Stomach (tissue), 9 donors: ENCODE measurements around the gene MOK. TPM values are rescaled to one million over a fixed set of nuclear protein-coding genes. Genes with fewer than 3 reads are reported as not detected.

Experiments used
- DNase-seq, 2 donors: peaks; one replicate each; pipeline versions ENCODE4 v3.0.0 to v3.0.0-alpha.2; 2013 to 2019
- H3K27ac ChIP-seq, 5 donors: fragments of 200-600 bp in 4 of 5; sonication (generic) in 4 of 5; one replicate each; pipeline ENCODE4 v1.5.1; 2013 to 2019; ENCODE audit warnings: mild to moderate bottlenecking in 1 of 5, moderate library complexity in 1 of 5
- H3K27me3 ChIP-seq, 3 donors: fragments of 200-600 bp; sonication (generic); one replicate each; pipeline ENCODE4 v1.5.1; 2017 to 2019; ENCODE audit warnings: mixed run types in 1 of 3
- H3K36me3 ChIP-seq, 4 donors: fragments of 200-600 bp; sonication (generic); 1 replicate in 3 of 4; 2 replicates in 1 of 4; pipeline ENCODE4 v1.5.1; 2016 to 2019
- H3K4me1 ChIP-seq, 4 donors: fragments of 200-600 bp; sonication (generic); one replicate each; pipeline ENCODE4 v1.5.1; 2016 to 2019
- H3K4me3 ChIP-seq, 4 donors: fragments of 200-600 bp; sonication (generic) in 3 of 4; one replicate each; pipeline ENCODE4 v1.5.1; 2016 to 2019; ENCODE audit warnings: mild to moderate bottlenecking in 1 of 4
- H3K9me3 ChIP-seq, 4 donors: fragments of 200-600 bp; sonication (generic); one replicate each; pipeline ENCODE4 v1.5.1; 2016 to 2019
- EP300 ChIP-seq: sonication (generic); formaldehyde crosslinking; IDR thresholded peaks from one replicate; pipeline ENCODE4 v1.6.1; 2017; ENCODE audit warnings: antibody characterized with exemption
- POLR2A ChIP-seq, 4 donors: fragments of 450-650 bp; IDR thresholded peaks; one replicate each; pipeline ENCODE4 v1.6.1; 2016; ENCODE audit warnings: antibody characterized with exemption in 4 of 4, control low read depth in 2 of 4, mild to moderate bottlenecking in 1 of 4, moderate library complexity in 1 of 4
- POLR2AphosphoS5 ChIP-seq, 3 donors: sonication (generic); formaldehyde crosslinking; IDR thresholded peaks; one replicate each; pipeline ENCODE4 v1.6.1; 2016; ENCODE audit warnings: antibody characterized with exemption in 3 of 3
- WGBS, 5 donors: extraction: QIAGEN DNeasy Blood & Tissue Kit in 3 of 5; methylation state at CpG; one replicate each; pipeline versions ENCODE4 v1.1.5 to v1.1.7; 2013 to 2018; 5-methylcytosine and 5-hydroxymethylcytosine counted together
- intact Hi-C: fragments of 100-400 bp; cut with DNase I; formaldehyde crosslinking; loops from one replicate; pipeline ENCODE4 v1.15.1; 2023; ENCODE audit warnings: low total_unique reads
- polyA plus RNA-seq, 3 donors: library from polyadenylated mRNA; stranded (reverse); fragments of 200-250 nt; gene quantifications; one replicate each; pipeline ENCODE4 v1.2.3, GENCODE V29; 2013
- total RNA-seq, 5 donors: library from RNA; depleted of rRNA; stranded (reverse); fragments of >200 nt; gene quantifications; one replicate each; pipeline versions ENCODE4 v1.1.0 to v1.2.3, GENCODE V29; 2014 to 2016
- TF ChIP-seq, protein P1 (sequence below), 7 experiments: fragments of 450-650 bp in 4 of 7; fragments of 200-600 bp in 3 of 7; sonication (generic) in 3 of 7; IDR thresholded peaks; one replicate each; pipeline ENCODE4 v1.5.1; 2016 to 2019; ENCODE audit warnings: antibody characterized with exemption in 7 of 7, control low read depth in 2 of 7, mild to moderate bottlenecking in 1 of 7
- donor health status: healthy with polysubstance abuse.
- donor health status: Bipolar disorder and iron deficiency.
- donor health status: healthy.

Gene MOK
- total and polyA plus RNA-seq, 8 donors, result 4.2 to 46.9 (median 12.6) TPM

DNA sequence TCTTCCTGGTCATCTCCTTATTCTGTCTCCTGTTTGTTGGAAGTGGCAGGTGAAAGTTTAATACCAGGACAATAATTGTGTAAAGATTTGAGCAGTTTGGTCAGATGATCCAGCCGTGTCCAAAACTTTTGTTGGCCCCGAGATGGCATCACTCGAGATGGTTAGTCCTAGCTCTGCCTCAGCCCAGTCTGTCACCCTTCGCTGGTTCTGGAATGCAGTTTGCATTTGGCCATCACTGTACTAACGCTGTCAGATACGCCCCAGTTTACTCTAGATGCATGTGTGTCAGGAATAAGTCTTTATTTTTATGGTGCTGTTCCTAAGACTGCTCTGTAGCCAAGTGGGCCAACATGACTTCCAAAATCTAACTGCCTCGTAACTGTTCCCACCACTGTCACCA is 79.6 kb downstream of the MOK start:
- no peak for DNase-seq
- intact Hi-C loops, result no loop called here
- H3K27ac ChIP-seq, result no peak overlapping the region
- TF ChIP-seq POLR2AphosphoS5 (IDR thresholded peaks at IDR 0.05) (no peak), EP300 (no peak), POLR2A (IDR thresholded peaks at IDR 0.05) (no peak)
- TF ChIP-seq, protein P1, sequence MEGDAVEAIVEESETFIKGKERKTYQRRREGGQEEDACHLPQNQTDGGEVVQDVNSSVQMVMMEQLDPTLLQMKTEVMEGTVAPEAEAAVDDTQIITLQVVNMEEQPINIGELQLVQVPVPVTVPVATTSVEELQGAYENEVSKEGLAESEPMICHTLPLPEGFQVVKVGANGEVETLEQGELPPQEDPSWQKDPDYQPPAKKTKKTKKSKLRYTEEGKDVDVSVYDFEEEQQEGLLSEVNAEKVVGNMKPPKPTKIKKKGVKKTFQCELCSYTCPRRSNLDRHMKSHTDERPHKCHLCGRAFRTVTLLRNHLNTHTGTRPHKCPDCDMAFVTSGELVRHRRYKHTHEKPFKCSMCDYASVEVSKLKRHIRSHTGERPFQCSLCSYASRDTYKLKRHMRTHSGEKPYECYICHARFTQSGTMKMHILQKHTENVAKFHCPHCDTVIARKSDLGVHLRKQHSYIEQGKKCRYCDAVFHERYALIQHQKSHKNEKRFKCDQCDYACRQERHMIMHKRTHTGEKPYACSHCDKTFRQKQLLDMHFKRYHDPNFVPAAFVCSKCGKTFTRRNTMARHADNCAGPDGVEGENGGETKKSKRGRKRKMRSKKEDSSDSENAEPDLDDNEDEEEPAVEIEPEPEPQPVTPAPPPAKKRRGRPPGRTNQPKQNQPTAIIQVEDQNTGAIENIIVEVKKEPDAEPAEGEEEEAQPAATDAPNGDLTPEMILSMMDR (IDR thresholded peaks at IDR 0.05), result no peak
- no peak overlapping the region for H3K4me3 ChIP-seq
- H3K27me3 ChIP-seq, result no peaks in the 10 kb centered on the region
- peaks cover 2 to 46% (median 35%) of the 10 kb centered on the region in 4 donors for H3K36me3 ChIP-seq
- H3K9me3 ChIP-seq, result no peaks in the 10 kb centered on the region
- peaks cover 0 to 6% (median 0%) of the 10 kb centered on the region in 4 donors for H3K4me1 ChIP-seq
- WGBS, 5 donors, result 86 to 94% (median 93%) methylated on average over 7 of the region's 7 CpGs

DNA sequence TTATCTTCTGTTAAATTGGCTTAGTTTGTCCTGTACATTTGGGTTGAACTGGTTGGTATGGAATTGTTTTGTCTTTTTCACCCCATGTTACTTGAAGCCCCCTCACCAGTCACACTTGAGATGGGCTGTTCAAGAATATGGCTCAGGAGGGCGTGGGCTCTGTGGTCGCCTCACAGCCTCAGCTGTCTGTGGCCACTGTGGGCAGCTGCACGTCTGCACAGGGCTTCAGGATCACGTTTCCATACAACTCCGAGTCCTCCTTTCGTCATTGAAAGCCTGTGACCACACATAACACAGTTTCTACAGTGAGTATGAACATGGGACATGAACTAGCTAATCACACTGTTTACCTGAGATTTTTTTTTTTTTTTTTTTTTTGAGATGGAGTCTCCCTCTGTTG is 81.3 kb downstream of the MOK start:
- Histone ChIP-seq H3K27me3 (no peaks in the 10 kb centered on the region), H3K9me3 (no peaks in the 10 kb centered on the region), H3K4me3 (no peak overlapping the region), H3K4me1 (peaks cover 0 to 6% (median 0%) of the 10 kb centered on the region in 4 donors), H3K27ac (no peak overlapping the region), H3K36me3 (peaks cover 2 to 46% (median 39%) of the 10 kb centered on the region in 4 donors)
- TF ChIP-seq, protein P1 (IDR thresholded peaks at IDR 0.05), result no peak
- TF ChIP-seq EP300 (no peak), POLR2AphosphoS5 (IDR thresholded peaks at IDR 0.05) (no peak), POLR2A (IDR thresholded peaks at IDR 0.05) (no peak)
- WGBS, 5 donors, result 88 to 96% (median 93%) methylated on average over 6 of the region's 6 CpGs
- DNase-seq, result no peak
- intact Hi-C loops, result no loop called here

DNA sequence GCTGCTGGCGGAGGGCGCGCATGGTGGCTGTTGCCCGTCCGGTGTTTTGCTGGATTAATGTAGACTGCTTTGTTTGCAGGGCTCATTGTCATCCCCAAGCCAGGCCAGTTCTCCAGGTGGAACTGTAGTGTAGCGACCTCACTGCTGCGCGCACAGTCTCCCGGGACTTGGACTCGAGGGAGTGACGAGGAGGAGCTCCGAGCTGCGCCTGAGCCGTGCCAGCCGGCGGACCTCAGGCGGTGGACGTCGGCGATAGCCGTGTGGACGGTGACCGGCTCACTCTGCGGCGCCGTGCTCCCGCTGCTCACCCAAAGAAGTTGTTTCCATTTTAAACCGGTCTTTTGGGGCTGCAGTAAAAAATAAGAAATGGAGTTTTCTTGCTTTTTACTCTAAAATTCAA is 82.2 kb downstream of the MOK start:
- Histone ChIP-seq H3K27ac (no peak overlapping the region), H3K27me3 (no peaks in the 10 kb centered on the region), H3K9me3 (no peaks in the 10 kb centered on the region), H3K4me1 (peaks cover 0 to 6% (median 0%) of the 10 kb centered on the region in 4 donors), H3K36me3 (peaks cover 2 to 52% (median 41%) of the 10 kb centered on the region in 4 donors), H3K4me3 (no peak overlapping the region)
- intact Hi-C loops, result no loop called here
- DNase-seq, result no peak
- WGBS, 5 donors, result 96 to 97% (median 96%) methylated on average over 28 of the region's 28 CpGs
- no peak for TF ChIP-seq EP300

DNA sequence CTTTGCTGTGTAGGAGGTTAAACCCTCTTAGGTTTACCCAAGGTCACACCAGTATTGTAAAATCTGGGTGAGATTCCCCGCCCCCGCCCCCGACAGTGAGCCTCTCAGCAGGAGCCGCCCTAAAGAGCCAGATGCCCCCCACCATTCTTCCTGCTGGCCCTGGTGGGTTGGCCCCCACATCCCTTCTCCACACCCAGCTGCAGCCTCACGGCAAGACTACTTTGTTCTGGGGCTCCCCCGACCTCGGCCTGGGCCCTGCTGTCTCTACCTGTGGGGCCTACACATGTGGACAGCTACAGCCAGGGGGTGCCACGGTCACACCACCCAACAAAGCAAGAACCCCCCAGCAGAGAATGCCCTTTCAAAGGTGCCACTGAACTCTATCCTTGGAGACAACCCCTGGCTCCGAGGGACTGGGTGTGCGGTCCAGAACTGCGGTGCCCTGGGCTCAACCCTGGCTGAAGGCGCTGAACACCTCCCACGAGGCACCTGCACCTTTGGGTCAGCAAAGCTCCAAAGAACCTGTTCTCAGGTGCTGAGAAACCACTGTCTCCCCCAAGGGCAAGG is 82.9 kb downstream of the MOK start:
- no peaks in the 10 kb centered on the region for H3K9me3 ChIP-seq
- 80 to 91% (median 89%) methylated on average over 11 to 13 of the region's 13 CpGs for WGBS, 5 donors

DNA sequence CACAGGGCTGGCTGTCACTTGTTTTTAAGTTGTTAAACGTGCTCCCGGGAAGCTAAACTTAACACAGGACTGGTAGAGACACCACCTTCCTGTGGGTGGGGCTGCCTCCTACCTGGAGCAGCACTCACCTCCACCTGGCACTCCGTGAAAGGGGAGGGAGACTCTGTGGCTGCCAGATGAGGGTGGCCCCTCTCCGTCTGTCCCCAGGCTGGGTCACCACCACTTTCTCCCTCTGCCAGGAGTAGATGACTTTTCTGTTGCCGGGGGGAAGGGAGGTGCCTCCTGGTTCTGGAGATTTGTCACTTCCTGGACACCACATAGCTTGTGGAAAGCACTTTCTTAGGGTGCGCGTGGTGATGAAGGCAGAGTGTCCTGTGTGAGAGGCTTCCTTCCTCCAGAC is 83.9 kb downstream of the MOK start:
- TF ChIP-seq, protein P1 (IDR thresholded peaks at IDR 0.05), result no peak
- TF ChIP-seq POLR2AphosphoS5 (IDR thresholded peaks at IDR 0.05), result no peak
- no peak for TF ChIP-seq EP300
- TF ChIP-seq POLR2A (IDR thresholded peaks at IDR 0.05), result no peak
- Histone ChIP-seq H3K4me3 (no peak overlapping the region), H3K36me3 (peaks cover 2 to 56% (median 50%) of the 10 kb centered on the region in 4 donors), H3K27ac (peak overlapping the region in 1 of 5 donors; percentile 15), H3K27me3 (no peaks in the 10 kb centered on the region), H3K9me3 (no peaks in the 10 kb centered on the region), H3K4me1 (peaks cover 0 to 6% (median 0%) of the 10 kb centered on the region in 4 donors)
- 34 to 44% (median 36%) methylated on average over 7 of the region's 7 CpGs for WGBS, 5 donors
- no peak for DNase-seq
- intact Hi-C loops, result no loop called here

More for the DNA sequence above, 82.9 kb downstream of the MOK start:
- intact Hi-C loops, result no loop called here
- H3K36me3 ChIP-seq, result peaks cover 2 to 56% (median 48%) of the 10 kb centered on the region in 4 donors
- peaks cover 0 to 6% (median 0%) of the 10 kb centered on the region in 4 donors for H3K4me1 ChIP-seq
- no peak overlapping the region for H3K27ac ChIP-seq
- H3K4me3 ChIP-seq, result no peak overlapping the region
- TF ChIP-seq, protein P1 (IDR thresholded peaks at IDR 0.05), result no peak
- no peak for TF ChIP-seq POLR2AphosphoS5 (IDR thresholded peaks at IDR 0.05)
- no peaks in the 10 kb centered on the region for H3K27me3 ChIP-seq
- DNase-seq, result no peak
